ENCODE data around the gene CADPS.

The CADPS gene

DNA sequence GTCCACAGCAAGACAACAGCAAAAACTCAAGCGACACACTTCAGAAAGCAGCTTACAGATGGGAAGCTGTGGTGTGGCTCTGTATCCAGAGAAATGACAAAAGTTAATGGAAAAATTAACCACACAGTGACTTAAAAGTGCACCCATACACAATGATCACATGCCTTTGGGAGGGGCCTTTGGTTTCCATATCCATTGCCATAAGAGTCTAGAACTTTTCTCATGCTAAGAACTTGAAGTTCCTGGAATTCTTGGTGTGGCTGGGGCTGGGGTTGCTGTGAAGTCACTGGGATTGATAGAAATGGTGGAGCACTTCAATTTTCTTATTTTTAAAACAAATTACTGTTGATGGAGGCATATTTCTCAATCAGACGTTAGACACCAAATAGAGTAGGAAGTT is 393.3 kb downstream of the CADPS start:
- no peak for DNase-seq

DNA sequence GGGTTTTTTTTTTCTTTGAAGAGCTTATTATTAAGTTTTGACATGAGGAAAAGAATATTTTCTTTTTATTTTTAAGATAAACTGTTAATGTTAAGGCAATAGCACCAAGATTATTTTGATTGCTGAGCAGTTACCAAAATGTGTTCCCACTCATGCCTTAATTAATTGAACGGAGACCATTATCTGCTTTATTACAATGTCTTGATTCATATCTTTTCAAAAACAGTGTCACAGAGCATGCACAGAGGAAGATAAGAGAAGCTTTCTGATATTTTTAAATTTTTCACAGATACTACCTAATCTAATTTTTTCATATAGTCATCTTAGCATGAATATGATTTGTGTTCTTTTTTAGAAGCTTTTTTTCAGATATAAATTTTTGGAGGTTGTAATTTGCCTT is 395.2 kb downstream of the CADPS start:
- DNase-seq: no peak

- DNase-seq: no peak
These were observed 395.9 kb downstream of the CADPS start for GRCh38 chr3:62479326-62479725.

DNA sequence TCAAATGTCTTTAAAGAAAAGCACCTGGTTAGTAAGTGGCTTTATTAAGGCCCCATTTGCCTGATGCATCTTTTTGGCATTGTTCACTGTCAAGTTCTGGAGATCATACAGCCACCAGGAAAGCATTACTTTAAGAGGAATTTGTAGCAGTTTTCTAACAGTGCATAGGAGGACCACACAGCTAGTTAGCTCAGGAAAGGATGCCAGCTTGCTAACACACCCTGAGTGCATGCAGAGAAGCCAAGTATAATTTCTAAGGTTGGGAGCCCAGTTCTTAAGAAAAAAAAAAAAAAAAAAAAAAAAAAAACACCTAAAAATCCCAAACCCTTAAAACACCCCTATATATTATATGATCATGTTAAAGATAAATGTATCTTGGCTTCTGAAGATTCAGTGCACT is 399.9 kb downstream of the CADPS start:
- DNase-seq: no peak

DNA sequence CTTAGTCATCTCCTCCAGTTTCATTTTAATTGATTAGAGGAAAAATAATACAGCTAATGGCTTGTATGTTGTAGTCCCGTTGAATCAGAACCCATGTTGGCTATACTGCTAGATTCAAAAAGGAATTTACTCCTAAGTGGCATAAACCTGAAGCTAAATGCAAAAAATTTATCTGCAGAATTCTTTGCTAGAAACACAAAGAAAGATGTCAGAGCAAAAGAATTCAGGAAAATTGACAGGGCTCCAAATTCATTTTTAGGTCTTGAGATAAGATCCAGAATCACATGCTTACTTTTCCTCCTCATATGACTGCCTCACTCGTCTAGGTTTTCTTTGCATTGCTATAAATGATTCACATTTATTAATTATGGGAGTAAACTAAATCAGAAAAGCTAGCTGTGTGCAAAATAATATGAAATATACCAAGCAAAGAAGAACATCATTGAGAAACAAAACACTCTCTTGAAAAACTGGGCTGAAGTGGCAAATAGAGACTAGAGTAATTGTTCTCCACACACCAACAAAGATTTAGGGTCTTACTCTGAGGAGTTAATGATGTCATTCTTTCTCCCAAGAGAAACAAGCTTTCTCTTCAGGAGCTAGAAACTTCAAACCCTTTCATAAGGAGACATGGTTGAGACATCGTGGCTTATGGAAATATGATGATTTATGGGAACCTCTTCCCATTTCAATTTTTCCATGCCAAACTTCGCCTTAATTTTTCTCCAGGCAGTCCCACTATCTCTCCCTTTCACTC is 407.1 kb downstream of the CADPS start:
- DNase-seq: no peak

DNA sequence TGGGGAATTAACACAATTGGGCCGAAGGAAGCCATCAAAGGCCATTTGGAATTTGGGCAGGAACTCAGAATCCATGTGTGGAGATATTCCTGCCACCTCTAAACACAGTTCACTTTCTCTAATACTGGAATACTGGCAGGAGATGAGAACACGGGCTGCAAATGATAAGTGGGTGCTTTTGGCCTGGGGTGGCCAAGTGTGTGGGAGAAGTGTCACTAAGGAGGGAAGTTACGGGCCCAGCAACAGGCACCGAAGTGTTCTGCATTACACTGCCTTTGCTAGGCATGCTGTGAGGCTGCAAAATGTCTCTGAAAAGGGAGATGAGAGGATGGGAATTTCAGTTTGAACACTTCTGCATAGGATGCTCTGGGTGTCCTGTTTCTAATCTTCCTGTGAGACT is 412.4 kb downstream of the CADPS start:
- no peak for DNase-seq

DNA sequence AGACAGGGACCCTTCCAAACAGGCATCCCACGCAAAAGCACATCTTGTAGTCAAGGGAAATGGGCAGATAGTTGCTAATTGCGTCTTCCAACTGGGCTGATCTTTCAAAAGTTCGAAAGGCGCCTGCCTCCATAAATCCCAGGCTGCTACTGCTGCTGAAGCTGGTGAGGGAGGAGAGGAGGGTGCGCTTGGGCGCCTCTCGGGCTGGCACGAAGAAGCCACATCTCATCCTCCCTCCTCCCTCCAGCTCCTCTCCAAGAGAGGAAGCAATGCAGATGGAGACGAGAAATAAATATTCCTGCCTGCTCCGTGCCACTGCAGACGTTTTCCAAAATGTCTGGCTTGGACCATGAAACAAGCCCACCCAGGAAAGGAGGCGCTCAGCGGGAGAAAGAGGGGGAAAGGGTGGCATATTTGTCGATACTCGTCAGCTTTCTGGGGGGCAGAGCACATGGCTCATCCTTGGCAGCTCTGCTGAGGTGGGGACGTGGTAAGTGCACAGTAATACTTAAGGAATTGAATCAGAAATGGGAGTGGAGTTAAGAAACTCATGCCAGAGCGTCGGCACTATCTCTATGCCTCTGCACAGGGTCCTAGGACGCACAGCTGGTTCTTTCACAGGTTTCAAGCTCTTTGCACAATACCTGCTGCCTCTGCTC is 413.0 kb downstream of the CADPS start:
- no peak for DNase-seq

DNA sequence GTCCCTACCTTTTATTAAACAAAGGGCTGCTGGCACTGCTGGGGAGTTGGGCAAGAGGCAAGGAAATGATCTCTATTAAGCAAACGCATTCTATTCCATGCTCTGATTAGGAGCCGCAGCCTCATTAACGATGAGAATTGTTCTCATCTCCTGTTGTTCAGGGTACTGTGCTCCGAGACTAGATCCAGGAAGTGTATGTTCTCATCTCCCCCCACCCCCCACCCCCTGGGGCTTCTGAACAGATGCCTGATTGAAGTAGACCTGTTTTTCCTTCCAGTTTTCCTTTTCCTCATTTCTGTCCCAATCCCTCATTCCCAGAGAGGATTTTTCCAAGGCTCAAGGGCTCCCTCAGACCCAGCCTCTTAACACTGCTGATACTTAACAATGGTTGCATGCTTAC is 420.3 kb downstream of the CADPS start:
- no peak for DNase-seq

GRCh38 chr3:62453448-62453847 is 421.8 kb downstream of the CADPS start:
- no peak for DNase-seq

GRCh38 chr3:62451211-62451887 is 423.9 kb downstream of the CADPS start:
- DNase-seq: no peak

DNA sequence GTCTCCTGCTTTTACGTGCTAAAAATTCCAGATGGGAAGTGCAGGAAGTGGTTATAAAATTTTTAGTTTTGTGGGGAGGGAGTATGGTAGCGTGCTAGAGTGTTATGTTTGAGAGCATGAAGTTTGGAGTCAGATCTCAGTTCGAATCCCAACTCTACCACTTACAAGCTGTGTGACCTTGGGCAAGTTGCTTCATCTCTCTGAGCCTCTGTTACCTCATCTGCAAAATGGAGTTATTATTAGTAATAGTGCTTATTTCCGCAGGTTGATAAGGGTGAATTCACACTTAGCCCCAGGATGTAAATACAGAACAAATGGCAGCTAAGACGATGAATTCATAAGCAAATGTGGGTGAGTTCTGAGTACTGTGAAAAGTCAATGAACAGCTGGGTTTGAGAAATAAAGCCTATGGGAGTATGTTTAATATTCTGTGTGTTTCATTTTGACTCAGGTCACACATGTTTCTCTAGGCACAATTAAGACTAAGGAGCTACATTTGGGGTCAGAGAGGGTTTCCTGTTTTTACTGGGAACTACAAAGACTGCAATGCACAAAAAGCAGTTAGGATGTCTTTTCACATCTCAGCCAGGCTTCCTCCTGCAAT is 428.8 kb downstream of the CADPS start:
- no peak for DNase-seq

DNA sequence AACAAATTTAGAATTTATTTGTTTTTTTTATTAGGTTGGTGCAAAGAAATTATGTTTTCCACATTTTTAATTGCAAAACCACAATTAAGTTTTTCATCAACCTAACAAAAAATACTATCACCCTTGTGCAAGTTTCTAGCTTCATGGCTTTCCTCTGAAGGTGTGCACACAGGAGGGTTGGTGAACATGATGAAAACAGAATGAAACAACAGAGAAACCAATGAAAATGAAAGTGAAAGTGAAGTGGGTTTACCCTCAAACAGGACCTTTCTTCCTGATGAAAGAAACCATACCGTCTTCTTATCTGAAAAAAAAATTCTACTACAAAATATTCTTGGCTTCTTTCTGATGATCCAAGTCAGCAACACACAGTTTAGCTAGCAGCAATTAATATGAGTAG is 429.9 kb downstream of the CADPS start:
- DNase-seq: no peak

- DNase-seq: no peak
These were observed 435.2 kb downstream of the CADPS start for GRCh38 chr3:62439978-62440377.

GRCh38 chr3:62439176-62439813 is 435.9 kb downstream of the CADPS start:
- DNase-seq: no peak

GRCh38 chr3:62436785-62437184 is 438.4 kb downstream of the CADPS start:
- DNase-seq: no peak

GRCh38 chr3:62433396-62433795 is 441.8 kb downstream of the CADPS start:
- DNase-seq: no peak

DNA sequence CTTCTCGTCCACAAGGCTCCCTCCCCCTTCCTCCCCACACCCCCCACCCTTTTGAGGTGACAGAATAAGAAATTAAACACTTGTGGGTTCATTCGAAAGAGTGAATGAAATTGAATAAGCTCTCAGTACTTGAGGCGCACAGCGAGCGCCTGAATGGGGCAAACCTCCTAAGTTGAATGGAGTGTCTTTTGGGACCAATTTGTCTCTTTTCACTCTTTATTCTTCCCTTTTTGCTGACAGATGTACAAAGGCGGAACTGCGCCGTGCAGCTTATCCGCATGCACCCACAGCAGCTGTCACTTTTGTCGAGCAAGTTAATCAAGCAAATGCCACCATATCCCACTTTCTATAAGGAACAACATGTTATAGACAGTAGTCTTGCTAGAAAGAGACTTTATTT is 454.0 kb downstream of the CADPS start:
- DNase-seq: no peak

GRCh38 chr3:62416144-62416543 is 459.1 kb downstream of the CADPS start:
- DNase-seq: no peak

DNA sequence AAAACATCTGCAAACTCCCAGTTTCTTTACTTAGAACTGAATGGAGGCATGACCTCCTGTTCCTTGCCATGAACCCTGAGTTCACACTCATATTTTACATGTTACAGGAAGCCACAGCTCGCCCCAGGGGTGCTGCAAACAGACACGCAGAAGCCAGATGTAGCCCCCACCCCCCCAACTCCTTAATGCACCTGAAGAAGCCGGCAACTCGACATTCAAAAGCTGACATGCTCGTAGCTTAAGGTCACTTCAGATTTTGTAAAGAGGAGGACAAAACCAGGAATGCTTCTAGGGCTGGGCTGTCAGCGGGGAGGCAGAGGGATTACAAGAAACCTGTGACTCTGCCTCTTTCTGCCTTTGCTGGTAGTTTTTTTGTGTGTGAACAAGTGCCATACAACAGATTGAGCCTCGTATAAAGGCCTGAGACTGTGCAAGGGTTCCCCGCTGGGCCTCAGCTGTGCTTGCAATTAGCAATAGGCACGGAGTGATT is 459.9 kb downstream of the CADPS start:
- no peak for DNase-seq

GRCh38 chr3:62414786-62415185 is 460.4 kb downstream of the CADPS start:
- DNase-seq: no peak

- DNase-seq: no peak
These were observed 461.5 kb downstream of the CADPS start for GRCh38 chr3:62413687-62414086.

DNA sequence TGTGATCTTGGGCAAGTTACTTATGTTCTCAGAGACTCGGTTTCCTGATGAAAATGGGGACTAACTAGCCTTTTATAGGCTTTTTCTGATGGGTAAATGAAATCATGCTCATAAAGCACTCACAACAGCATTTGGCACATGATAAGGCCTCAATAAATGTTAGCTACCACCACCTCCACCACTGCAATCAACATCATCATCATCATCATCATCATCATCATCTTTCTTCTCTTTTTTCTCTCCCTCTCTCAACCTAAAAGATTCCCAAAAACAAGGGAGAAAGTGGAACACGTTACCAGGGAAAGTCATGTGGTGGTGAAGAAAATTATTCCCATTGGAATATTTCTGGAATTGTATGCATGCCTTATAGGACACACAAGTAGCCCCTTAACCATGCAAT is 468.3 kb downstream of the CADPS start:
- no peak for DNase-seq

DNA sequence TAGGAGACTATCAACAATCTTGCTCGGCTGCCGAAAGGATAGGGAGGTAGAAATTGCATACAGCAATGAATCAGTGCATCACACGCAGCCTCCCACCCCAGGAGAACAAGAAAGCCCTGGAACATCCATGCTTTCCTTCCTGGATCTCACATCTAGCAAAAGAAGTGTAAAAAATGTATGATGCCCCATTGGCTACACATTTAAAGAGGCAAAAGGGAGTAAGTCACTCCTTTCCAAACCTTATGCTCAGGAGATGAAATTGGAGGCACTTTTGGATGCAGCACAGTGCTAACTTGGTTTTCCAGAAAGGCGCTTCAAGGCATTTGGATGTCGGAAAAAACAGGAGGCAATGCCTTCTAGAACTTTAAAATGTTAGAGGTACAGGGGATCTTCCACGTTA is 469.6 kb downstream of the CADPS start:
- no peak for DNase-seq

All from stimulated activated naive CD4-positive, alpha-beta T cell treated with Interleukin-2 at 50 U/mL for 16 hours (primary cell).